ENCODE data around the gene ZNF600.
"Not testable (repeated sequence)": the region's sequence is repeated elsewhere in the genome, so short reads cannot be mapped to it uniquely, and the experiment has no call there.

- TF ChIP-seq EZH2 (IDR thresholded peaks at IDR 0.05; ENCODE audit: low read length); CTCF (optimal IDR thresholded peaks at IDR 0.05 in 1 of 3, IDR thresholded peaks at IDR 0.05 in 1 of 3, conservative IDR thresholded peaks at IDR 0.05 in 1 of 3; ENCODE audit: extremely low read depth in 1 of 3, insufficient read depth in 2 of 3, low read length in 3 of 3): not testable (repeated sequence)
Observed at GRCh38 chr19:52821204-52821960, 34.8 kb upstream of the ZNF600 start, which contains the start of gene ZNF28.
